H1 (cell line): ENCODE results near the gene AHDC1. TPM values are rescaled to one million over a fixed set of nuclear protein-coding genes. Genes with fewer than 3 reads are reported as not detected.

ENCODE experiments used
- ATF3 ChIP-seq: IDR thresholded peaks from 2 replicates; pipeline ENCODE4 v1.6.1; 2011; ENCODE audit warnings: low read depth, mild to moderate bottlenecking, low read length; ENCODE audit not compliant: insufficient read depth
- CBX8 ChIP-seq: fragments of 300-800, 300-1000 bp; sonication (generic); IDR thresholded peaks from 2 replicates; pipeline ENCODE4 v1.7.1; 2016; ENCODE audit warnings: low read depth, low read length, borderline replicate concordance
- CEBPB ChIP-seq: IDR thresholded peaks from 2 replicates; pipeline ENCODE4 v1.6.1; 2012; ENCODE audit warnings: low read depth, low read length
- KDM1A ChIP-seq: fragments of 200-600, 300-600 bp; sonication (generic); IDR thresholded peaks from 2 replicates; pipeline ENCODE4 v1.7.1; 2016; ENCODE audit warnings: mild to moderate bottlenecking, low read length, borderline replicate concordance
- MAFK ChIP-seq: IDR thresholded peaks from 2 replicates; pipeline ENCODE4 v1.6.1; 2012; ENCODE audit warnings: low read depth, mild to moderate bottlenecking, improper control_type of control experiment, low read length
- RFX5 ChIP-seq: IDR thresholded peaks from 2 replicates; pipeline ENCODE4 v1.6.1; 2011; ENCODE audit warnings: low read depth, low read length, improper control_type of control experiment, borderline replicate concordance
- SAP30 ChIP-seq: fragments of 300-600 bp; sonication (generic); IDR thresholded peaks from 2 replicates; pipeline ENCODE4 v1.7.1; 2012; ENCODE audit warnings: low read length, moderate library complexity, mild to moderate bottlenecking, inconsistent platforms; ENCODE audit not compliant: insufficient read depth, insufficient replicate concordance
- SP1 ChIP-seq: IDR thresholded peaks from 2 replicates; pipeline ENCODE4 v1.6.1; 2011; ENCODE audit warnings: low read depth, low read length
- SUZ12 ChIP-seq: fragments of 200-600 bp; sonication (generic); IDR thresholded peaks from 2 replicates; pipeline ENCODE4 v1.6.1; 2012; ENCODE audit warnings: mild to moderate bottlenecking, inconsistent platforms, low read length, moderate library complexity, mixed read lengths
- TCF12 ChIP-seq: IDR thresholded peaks from 2 replicates; pipeline ENCODE4 v1.6.1; 2011; ENCODE audit warnings: low read depth, mild to moderate bottlenecking, low read length
- USF2 ChIP-seq: IDR thresholded peaks from 2 replicates; pipeline ENCODE4 v1.6.1; 2011; ENCODE audit warnings: low read length, improper control_type of control experiment
- polyA plus RNA-seq, 7 experiments: library from polyadenylated mRNA; depleted of rRNA in 3 of 7; stranded (reverse) in 5 of 7; unstranded in 2 of 7; fragments of >200 nt in 5 of 7; fragments of 200-250 nt in 2 of 7; gene quantifications; 1 replicate in 5 of 7; 2 replicates in 1 of 7; 4 replicates in 1 of 7; pipeline versions ENCODE4 v1.2.1 to v1.2.3, GENCODE V29; 2011 to 2013; ENCODE audit warnings: missing spikeins in 2 of 7, mixed read lengths in 2 of 7
- total RNA-seq: library from RNA; stranded (reverse); fragmentation: NEBNext Ultra II Directional; extraction: Animal tissue kit (Norgen Biotek cat#: 25700); gene quantifications from 2 replicates; pipeline ENCODE4 v1.2.1, GENCODE V29; 2021

Gene AHDC1
- total and polyA plus RNA-seq, 2 of the 8 experiments (the other 6 are each of a cell fraction or from before 2014, with no cell fraction given), result 4.4 to 35.1 TPM

- TF ChIP-seq USF2 (no peak), CEBPB (no peak), SUZ12 (no peak), ATF3 (no peak), SAP30 (no peak), MAFK (no peak), TCF12 (peak; percentile 84; the same call in 1 of the 2 replicates), KDM1A (peak; percentile 77; the same call in 1 of the 2 replicates), SP1 (peak; percentile 39; the same call in 1 of the 2 replicates), RFX5 (no peak), CBX8 (no peak)
These were observed 28.8 kb downstream of the AHDC1 start (continued) for GRCh38 chr1:27574871-27575831.
